GM11168 (cell line): Measurements from ENCODE around the gene SEMA3D.

ENCODE experiments used
- in situ Hi-C: fragments of 300-500 bp; cut with MboI; formaldehyde crosslinking; loops from one replicate; pipeline ENCODE4 v1.12.0; 2022; ENCODE audit warnings: low sequenced_read_pairs; ENCODE audit not compliant: unreplicated experiment

SEMA3D gene

DNA sequence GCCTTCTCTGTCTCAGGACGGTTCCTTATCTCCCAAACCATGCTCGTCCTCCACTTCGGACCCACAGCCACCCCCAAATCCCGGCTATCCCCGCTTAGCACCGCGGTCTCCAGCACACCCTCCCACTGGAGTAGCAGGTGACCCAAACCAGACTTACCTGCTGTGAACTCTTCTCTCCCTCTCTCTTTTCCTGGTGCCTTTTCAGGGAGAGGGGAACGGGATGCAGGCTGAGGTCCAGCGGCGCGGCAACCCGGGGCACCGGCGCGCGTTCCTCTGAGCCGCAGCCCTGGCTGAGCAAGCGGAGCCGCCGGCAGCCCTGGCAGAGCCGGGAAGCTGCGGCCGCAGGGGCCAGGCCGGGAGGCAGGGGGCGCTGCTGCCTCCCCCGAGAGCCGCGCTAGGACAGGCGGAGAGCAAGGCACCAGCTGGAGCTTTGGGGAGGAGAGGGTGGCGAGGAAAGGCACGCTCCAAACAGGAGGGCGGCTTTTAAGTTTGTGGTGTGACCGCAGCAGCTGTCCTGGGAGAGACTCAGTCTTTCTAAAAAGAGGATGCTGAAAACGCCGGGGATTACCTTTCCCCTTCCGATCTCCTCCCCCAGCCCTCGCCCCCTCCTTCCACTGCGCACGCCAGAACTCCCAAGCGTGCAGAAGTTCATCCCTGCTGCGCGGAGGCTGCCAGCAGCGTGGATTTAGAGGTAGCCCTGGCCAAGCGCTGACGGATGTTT, at the start of gene SEMA3D:
Gene SEMA3D (minus strand): TSS at position 536 of the 721 bp plus-strand sequence. CDS start 65,165 bp downstream, outside the sequence.
- in situ Hi-C loops = no loop called here

DNA sequence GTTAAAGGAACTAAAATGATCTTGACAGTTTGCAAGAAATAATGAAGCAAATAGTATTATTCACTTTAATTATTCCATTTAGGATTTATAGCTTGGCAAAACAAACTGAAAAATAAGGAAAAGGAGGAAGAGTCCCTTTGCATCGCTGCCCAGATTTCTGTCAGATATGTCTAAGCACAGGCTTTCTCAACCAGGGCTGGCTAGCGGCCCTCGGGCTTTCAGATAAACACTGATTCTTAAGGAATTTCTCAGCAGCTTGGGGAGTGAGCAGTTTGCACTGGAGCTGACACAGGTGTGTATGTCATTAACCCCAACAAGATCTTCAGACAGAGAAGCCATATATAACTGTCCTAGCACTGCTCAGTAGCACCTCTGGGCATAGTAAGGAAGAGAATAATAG, 47.9 kb upstream of the SEMA3D start:
- in situ Hi-C loops = no loop called here

GRCh38 chr7:85232068-85232467, 45.2 kb upstream of the SEMA3D start:
- in situ Hi-C loops = no loop called here

- in situ Hi-C loops = no loop called here
These were observed 43.8 kb upstream of the SEMA3D start for GRCh38 chr7:85230623-85231022.

DNA sequence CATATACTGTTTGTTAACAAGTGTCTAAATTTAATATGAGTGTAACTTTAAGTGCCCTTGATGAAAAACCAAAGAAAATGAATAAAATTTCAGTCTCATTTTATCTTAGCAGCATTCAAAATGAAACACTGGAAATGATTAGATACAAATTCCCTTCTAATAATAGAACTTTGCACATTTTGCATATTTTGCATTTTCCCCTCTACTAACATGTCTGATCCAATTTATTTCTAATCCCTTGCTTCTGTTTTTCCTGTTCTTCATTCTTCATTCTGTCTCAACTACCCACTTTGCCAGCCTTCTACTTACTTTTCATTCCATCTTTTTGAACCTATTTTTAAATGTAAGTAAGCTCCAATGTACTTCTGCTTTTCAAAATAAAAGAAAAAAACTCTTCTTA, 42.7 kb upstream of the SEMA3D start:
- in situ Hi-C loops = no loop called here

GRCh38 chr7:85226361-85227085, 39.7 kb upstream of the SEMA3D start:
- in situ Hi-C loops = no loop called here

DNA sequence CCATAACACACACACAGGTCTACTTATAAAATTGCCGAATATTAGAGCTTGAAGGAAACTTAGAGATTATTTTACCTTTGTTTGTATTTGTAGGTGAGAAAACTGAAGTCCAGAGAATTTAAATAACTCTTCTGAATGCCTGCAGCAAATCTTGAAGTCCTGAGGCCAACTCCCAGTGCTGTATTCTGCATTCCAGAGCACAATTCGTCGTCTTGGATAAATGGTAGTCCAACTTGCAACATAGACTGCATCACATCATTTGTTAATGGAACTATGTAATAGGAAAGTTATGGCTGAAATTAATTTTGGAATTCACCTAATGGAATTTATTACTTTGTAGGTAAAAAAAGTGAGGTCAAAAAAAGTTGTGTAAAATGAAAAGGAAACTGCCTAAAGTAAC, 37.3 kb upstream of the SEMA3D start:
- in situ Hi-C loops = no loop called here

DNA sequence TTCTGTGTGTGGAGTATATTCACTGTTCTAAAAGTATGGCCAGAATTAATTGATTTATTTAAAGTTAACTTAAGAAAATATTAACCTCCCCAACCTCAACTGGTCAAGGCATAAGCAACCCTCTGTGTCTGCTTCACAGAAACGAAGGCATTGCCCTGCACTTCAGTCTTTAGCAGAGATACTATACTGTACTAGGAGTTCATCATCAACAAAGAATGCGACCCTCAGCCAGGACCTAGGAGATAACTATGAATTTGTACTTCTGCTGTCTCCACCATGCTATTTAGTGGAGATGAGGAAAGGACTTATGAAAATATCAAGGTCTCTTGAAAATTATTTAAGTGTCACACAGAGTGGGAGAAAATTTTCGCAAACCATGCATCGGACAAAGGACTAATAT, 35.7 kb upstream of the SEMA3D start:
- in situ Hi-C loops = no loop called here

DNA sequence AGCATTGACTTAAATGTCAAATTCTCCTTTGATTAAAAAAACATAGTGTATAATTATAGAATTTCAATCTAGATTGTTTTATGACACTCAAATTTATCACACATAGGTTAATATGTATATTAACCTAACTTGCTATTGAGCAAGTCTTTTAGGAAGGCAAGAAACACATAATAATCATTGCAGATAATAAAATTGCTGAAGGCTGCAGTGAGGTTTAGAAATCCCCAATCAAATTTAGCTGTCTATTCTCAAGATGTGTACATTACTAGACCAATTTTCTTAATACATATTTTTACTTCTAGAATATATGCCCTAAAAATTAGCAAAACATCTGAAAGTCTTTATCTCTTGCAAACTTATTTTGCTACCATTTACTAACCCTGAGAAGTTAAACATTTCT, 34.9 kb upstream of the SEMA3D start:
- in situ Hi-C loops = no loop called here

GRCh38 chr7:85220651-85221050, 33.8 kb upstream of the SEMA3D start:
- in situ Hi-C loops = no loop called here

GRCh38 chr7:85220023-85220422, 33.2 kb upstream of the SEMA3D start:
- in situ Hi-C loops = no loop called here

DNA sequence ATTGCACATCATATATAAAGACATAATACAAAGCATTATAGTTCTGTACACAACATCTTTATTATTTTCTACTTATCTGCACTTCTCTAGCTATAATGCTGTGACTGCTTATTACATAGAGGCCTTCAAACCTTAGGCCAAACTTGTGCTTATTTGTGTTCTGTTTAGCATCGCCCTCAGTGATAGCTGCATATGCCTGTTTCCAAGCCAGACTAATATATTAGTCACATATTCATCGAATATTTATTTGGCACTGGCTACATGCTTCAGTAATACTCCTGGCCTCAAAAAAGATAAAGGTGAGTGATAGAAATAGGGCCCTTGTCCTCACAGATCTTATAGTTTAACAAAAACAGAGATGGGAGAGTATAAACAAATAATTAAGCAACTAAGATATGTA, 30.2 kb upstream of the SEMA3D start:
- in situ Hi-C loops = no loop called here

DNA sequence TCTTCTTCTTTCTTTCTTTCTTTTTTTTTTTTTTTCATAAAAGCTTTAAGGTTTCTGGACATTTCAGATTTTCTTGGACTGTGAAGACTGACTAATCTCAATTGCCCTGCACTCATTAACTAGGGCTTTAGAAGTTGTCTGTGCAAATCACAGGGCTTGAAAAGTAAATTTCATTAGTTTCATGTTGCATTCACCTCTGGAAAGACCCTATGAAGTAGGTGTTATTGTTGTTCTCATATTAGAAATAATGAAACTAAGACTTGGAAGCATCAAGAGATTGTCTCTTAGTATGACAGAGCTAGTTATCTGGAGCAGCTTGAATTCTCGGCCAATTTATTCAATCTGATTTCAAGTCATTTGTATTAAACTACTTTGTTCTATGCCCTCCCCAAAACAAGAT, 28.2 kb upstream of the SEMA3D start:
- in situ Hi-C loops = no loop called here

GRCh38 chr7:85213500-85213899, 26.6 kb upstream of the SEMA3D start:
- in situ Hi-C loops = no loop called here

- in situ Hi-C loops = no loop called here
These were observed 18.9 kb upstream of the SEMA3D start for GRCh38 chr7:85205754-85206153.

DNA sequence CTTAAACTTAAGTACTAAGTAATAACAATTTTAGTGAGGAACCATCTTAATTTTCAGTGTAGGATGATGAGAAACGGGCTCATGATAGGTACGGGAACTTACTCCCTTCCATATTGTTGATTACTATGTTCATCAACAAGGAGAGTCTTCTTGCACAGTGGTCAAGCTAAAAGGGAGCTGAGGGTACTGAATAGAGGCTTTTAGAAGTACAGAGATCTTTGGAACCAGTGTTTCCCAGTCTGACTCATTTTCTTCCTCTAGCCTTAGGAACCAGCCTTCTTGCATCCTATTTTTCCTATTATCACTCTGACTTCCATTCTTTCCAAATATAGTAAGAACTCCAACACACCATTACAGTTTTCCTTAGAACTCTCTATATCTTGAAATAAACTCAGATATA, 17.6 kb upstream of the SEMA3D start:
- in situ Hi-C loops = no loop called here

DNA sequence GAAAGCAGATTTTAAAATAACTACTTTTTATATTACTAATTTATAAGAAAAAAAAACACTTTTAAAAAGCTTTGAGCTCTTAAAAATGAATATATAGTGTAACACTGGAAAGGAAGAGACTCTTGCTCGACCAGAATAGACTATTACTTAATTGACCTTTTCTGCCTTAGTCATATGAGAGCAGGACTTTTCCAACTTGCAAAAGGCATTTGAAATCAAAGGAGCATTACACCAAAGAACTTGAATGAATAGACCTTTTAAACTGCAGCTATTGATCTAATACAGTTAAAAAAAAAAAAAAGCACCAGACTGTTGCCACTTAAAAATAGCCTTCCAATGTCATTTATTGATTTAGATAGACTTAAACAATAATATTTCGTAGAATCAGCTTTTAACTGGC, 17.2 kb upstream of the SEMA3D start:
- in situ Hi-C loops = no loop called here

DNA sequence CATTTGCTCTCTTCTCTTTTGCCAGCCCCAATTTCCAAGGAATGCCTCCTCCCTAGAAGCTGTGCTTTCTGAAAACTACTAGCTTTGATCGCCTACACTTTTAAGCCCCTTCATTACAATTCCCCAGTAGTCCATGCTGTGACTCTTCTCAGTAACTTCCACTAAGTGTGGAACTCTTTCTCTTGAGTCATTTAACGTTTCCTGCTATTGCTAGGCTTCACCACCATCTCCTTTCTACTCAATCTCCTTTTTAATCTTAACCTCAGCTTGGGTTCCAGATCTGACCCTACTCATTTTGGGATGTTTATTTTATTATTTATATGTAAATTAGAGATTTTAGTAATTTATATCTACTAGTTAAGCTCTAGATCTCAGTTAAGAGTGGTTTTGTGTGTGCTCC, 14.4 kb upstream of the SEMA3D start:
- in situ Hi-C loops = no loop called here

- in situ Hi-C loops = no loop called here
These were observed 9.8 kb upstream of the SEMA3D start for GRCh38 chr7:85196696-85197095.

DNA sequence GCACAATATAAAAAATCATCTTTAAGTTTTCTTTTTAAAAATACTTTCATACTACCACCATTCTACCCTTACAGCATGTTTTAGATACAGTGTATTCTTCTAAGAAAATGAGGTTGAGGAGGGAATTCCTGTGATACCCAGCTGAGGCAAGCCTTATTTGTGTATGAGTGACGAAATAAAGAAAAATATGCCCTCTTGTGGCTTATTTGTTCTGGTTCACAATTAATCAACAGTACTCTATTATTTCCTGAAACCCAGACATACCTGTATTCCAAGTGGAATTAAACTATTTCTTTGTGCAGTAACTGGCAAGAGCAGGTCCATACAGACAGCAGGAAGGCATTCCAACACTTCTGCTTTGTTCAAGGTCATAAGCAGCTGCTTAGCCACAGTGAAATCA, 4.5 kb upstream of the SEMA3D start:
- in situ Hi-C loops = no loop called here

DNA sequence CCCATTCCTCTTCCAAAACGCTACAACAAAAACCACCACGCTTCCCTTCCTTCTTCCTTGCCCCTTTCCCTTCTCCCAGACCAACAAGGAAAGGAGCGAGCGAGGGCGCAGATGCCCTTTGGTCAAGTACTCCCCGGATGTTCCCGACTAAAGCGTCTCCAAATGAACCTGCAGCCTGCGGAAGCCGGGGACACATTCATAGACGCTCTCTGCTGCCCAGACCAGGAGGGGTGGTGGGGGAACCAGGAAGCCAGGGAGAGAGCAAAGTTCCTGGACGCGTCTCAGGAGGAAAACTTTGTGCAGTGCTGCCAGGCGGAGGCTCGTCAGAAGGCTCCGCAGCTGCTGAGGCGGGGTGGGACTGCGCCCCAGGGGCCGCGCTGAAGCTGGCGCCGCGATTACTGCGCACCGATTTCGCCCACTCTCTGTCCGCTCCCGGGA, 754 bp downstream of the SEMA3D start:
- in situ Hi-C loops = no loop called here
